ENCODE measurements around the gene RIMS4.

Gene RIMS4

DNA sequence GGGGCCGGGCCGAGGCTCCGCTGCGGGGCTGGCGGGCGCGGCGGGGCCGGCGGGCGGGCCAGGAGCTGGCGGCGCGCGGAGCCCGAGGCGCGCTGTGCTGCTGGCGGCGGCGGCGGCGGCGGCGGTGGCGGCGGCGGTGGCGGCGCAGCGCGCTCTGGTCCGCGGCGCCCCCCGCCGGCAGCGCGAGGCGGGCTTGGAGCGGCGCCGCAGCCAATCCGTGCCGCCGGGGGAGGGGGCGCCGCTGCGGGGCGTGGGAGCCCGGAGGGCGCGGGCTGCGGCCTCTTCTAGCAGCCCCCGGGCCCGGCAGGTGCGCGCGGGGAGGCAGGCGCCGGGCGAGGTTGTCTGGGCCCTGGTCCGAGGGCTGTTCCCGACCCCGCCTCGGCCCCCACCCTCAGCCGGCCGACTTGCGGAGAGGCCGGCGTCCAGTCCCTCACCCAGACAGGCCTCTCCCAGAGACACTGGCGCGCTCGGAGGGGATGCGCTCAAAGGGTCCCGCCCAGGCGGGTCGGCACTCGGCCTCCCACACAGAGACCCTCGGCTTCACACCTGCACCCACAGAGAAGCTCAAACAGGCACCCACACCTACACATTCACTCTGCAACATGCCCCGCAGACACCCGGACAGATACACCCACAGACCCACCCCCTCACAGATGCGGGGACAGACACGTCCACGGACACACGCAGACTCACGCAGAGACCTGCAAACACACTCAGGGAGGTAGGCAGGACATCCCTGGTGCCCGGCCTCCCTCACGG lies at the start of gene RIMS4:
Gene RIMS4 (minus strand): TSS at position 156 of the 759 bp plus-strand sequence. CDS start 275 bp downstream, outside the sequence.
- no peak for FAIRE-seq
- no peak for DNase-seq (ENCODE audit: extremely low spot score, insufficient read length, low read depth)

DNA sequence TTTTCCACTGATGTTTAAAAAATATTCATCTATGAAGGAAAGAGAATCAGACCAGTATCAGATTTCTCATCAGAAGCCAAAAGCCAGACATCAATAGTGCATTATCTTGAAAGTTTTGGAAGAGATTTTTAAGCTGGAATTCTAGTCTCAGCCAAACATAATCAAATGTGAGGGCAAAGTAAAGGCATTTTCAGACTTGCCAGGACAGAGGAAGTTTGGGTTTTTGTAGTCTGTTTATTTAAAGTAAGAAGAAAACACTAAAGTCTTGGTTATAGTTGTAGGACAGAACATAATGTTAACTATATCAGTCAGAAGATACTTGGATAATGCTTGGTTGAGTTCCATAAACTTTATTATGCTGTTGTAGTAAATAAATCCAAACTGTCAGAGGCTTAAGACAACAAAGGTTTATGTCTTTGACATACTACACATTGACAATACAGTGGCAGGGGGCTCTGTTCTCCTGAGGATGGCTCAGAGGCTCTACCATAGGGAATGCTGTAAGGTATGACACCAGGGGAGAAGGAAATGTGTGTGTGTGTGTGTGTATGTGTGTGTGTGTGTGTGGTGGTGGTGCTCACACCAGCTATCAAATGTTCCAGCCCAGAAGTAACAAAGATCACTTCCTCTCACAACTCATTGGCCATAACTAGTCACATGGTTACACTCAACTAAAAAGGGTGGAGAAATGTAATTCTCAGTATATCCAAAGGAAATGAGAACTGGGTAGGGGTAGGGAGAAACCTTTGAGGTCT lies 48.4 kb upstream of the RIMS4 start:
- DNase-seq (ENCODE audit: extremely low spot score, insufficient read length, low read depth) (no peak), FAIRE-seq (no peak)

DNA sequence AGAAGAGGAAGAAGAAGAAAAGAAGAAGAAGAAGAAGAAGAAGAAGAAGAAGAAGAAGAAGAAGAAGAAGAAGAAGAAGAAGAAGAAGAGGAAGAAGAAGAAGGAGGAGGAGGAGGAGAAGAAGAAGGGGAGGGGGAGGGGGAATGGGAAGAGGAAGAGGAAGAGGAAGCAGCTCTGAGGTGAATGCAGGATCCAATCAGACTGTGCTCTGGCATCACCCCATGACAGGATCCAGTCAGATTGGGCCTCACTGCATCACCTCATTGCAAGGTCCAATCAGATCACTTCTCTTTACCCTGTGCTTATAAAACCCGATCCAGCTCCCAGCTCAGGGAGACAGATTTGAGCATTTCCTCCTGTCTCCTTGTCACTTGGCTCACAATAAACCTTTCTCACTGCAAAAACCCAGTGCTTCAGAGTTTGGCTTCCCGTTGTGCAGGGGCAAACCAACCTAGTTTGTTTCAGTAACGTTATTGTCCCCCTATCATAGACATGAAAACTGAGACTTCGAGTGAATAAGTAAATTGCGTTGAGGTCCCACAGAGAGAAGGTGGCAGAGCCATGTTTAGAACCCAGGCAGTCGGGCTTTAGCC lies 46.6 kb upstream of the RIMS4 start:
- no peak for DNase-seq (ENCODE audit: extremely low spot score, insufficient read length, low read depth)
- FAIRE-seq, result no peak

DNA sequence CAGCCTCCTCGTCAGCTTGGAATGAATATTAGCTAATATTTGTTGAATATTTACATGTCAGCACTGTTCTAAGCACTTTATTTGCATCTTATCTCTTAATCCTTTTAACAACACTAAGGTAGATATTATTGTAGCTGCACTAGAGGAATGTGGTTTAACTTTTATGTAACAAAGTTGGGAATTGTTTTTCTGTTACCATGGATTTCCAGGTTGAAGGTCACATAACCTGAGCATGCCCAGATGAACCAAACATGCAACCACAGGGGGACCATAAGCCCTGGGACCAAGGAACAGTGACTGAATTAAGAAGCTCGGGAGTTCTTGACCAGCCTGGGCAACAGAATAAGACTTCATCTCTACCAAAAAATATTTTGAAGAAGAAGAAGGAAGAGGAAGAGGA lies 46.1 kb upstream of the RIMS4 start:
- no peak for FAIRE-seq
- no peak for DNase-seq (ENCODE audit: extremely low spot score, insufficient read length, low read depth)

DNA sequence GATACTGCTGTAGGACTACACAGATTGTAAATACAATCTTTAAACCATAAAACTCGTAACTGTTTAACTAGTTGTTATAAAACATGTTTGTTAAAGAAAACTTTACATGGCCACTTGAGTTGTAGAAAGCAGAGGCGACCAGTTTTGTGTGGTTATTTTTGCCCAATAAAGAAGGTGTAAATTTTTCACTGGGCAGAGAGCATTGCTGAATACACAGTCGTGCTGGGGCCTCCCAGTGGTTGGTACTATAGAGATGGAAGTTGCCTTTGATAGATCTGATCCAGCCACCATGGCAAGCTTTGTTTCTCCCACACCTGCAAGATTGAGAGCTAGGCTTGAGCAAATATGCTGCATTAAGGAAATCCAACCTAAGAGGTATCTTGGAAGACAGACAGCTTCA lies 41.2 kb upstream of the RIMS4 start:
- FAIRE-seq, result no peak
- no peak for DNase-seq (ENCODE audit: extremely low spot score, insufficient read length, low read depth)

DNA sequence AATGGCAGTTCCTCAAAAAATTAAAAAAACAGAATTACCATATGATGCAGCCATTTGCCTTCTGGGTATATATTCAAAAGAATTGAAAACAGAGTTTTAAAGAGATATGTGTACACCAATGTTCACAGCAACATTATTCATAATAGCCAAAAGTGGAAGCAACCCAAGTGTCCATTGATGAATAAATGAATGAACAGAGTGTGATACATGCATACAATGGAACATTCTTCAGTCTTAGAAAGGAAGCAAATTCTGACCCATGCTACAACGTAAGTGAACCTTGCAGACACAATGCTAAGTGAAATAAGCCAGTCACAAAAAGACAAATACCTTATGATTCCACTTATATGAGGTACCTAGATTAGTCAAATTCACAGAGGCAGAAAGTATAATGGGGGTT lies 40.5 kb upstream of the RIMS4 start:
- FAIRE-seq (no peak), DNase-seq (ENCODE audit: extremely low spot score, insufficient read length, low read depth) (no peak)

DNA sequence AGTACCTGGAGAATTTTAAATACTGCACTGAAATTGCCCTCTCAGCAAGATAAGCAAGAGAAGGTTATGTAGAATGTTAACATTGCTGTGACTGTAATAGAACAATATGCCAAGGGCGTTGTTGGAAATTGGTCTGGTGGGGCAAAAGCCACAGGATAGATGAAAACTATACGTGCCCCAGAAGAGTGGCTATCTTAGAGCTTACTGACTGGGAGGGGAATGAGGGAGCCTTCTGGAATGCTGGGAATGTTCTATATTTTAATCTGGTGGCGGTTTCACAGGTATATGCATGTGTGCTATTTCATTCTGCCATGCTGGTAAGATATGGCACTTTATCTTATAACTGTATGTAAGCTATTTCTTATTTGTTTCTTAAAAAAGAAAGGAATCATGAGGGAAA lies 39.9 kb upstream of the RIMS4 start:
- FAIRE-seq (no peak), DNase-seq (ENCODE audit: extremely low spot score, insufficient read length, low read depth) (no peak)

DNA sequence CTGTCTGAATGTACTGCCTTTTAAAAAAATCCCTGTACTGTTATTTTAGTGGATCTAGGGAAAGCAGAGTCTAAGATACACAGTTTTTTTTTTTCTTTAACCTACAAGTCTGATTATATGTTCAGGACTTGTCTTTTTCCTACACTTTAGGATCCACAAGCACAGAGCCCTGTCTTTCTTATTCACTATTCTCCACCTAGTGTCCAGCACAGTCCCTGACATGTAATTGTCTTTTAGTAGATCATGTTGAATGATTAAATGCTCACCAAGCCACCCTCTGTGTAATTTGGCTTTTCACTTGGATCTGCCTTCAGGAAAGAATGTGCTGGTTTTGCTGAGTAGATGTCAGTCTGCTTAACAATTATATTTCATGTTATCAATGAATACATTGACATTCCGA lies 39.4 kb upstream of the RIMS4 start:
- DNase-seq (ENCODE audit: extremely low spot score, insufficient read length, low read depth) (no peak), FAIRE-seq (no peak)

DNA sequence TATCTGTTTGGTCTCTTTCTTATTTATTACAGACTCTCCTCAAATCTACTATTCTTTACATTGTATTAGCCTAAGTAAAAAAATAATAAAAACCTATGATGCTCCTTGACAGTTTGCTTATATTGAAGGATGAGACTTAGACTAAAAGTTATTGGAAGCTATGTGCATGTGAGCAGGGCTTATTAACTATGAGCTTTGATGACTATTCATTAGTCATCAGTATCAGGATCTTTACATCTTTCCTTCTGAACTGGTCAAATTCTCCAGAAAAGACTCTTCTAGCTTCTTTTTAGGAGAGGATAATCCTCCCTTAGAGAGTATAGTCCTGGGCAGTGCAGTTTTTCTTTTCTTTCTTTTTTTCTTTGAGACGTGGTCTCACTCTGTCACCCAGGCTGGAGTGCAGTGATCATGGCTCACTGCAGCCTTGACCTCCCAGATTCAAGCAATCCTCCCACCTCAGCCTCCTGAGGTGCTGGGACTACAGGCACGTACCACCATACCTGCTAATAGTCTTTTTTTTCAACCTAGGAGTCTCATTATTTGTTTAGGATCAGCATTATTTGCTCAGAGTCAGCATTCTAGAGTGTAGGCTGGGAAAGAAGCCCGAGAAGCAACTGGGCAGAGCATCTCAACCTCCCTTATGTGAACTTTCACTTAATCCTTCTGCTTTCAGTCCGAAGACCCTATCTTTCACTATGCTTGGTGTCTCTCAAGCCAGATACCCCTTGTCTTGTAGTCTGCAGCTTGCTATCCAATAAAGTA lies 38.1 kb upstream of the RIMS4 start:
- FAIRE-seq, result no peak
- no peak for DNase-seq (ENCODE audit: extremely low spot score, insufficient read length, low read depth)

DNA sequence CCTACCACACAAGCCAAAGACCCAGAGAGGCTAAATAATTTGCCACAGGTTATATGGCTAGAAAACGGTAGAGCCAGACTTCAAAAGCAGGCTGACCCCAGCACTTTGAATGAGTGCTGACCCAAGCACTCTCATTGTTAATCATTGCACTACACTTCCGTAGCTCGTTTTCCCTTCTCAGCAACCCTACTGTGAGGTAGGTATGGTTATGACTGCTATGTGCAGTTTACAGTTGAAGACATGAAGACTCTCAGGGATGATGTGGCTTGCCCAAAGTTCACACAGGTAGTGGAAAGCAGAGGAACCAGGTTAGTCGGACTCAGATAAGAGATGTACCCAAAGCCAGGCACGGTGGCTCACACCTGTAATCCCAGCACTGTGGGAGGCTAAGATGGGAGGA lies 33.5 kb upstream of the RIMS4 start:
- FAIRE-seq (no peak), DNase-seq (ENCODE audit: extremely low spot score, insufficient read length, low read depth) (no peak)

DNA sequence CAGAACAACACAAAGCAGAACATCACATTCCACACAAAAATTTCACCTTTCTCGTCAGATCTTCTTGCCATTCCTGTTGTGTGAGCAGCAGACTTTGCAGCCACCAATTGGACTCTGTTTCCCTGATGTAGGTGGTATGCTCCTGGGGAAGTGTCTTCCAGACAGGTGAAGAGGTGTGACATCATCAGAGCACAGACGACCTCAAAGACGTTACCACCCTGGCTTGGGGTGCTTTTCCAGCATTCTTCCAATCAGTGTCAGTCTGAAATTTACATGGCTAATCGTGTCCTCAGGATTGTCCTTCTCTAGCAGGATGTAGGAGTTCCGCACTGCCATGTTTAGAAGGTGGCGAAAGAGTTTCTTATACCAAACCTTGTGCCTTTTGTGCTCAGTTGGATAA lies 31.6 kb upstream of the RIMS4 start:
- DNase-seq (ENCODE audit: extremely low spot score, insufficient read length, low read depth), result no peak
- FAIRE-seq, result no peak

DNA sequence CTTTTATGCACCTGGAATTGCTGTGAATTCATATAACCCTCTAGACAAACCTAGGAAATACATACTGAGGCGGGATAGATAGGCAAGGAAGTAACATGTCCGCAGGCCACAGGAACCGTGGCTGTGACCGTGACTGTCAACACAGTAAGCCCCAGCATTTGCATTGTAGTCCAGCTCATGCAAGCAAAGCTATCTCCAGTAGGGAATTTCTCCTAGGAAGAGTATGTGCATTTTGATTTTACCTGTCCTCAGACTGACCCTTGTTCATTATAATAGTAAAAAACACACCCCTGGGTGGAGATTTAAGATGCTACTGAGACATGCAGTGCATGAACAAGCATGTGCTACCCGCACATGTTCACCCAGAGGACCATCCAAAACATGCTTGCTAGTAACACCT lies 30.5 kb upstream of the RIMS4 start:
- DNase-seq (ENCODE audit: extremely low spot score, insufficient read length, low read depth) (no peak), FAIRE-seq (no peak)

DNA sequence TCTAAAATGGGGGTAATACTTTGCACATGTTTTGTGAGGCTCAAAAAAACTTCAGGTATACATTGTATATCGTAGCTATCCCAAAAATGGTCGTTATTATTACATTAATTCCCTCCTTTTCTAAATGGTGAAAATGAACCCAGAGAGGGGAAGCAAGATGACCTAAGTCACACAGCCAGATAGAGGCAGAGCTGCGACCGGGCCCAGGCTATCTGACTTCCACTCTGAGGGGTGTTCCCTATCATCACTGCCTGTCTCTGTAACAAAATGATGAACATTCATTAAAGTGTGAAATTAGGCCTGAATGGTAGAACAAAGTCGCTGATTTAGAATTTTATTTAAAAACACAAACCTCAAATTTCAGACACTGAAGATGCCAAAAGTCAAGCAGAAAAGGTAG lies 29.1 kb upstream of the RIMS4 start:
- no peak for DNase-seq (ENCODE audit: extremely low spot score, insufficient read length, low read depth)
- FAIRE-seq, result no peak

DNA sequence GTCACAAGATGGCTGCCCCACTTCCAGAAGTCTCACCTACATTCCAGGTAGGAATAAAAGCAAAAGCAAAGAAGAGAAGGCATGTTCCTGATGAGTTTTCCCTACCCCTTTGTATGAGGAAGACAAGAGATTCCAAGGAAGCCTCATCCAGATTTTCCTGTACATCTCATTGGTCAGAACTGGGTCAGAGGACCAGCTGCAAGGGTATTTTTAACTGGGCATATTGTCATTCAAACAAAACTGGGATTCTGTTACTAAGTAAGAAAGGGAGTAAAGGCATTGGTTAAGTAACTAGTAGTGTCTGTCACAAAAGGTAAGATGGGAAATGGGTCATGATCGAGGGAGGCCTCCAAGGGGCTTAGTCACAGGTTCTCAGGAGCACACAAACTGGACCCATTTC lies 28.2 kb upstream of the RIMS4 start:
- DNase-seq (ENCODE audit: extremely low spot score, insufficient read length, low read depth), result no peak
- FAIRE-seq, result no peak

DNA sequence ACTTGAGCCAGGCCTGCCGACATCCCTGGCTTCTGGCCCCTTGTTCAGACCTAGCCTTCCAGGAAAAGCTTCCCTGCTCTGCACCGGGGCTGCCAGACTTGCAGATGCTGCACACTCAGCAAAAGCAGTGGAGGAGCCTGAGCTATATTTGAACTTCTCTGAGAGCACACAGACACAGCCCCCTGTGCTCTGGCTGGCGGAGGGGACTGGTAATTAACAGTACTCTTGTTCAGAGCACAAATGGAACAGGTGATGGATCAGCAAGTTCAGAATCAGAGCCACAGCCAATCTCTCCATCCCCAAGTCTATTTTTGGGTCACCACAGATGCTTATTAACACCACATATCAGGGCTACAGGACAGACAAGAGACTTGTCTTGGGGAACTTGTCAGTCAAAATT lies 27.6 kb upstream of the RIMS4 start:
- FAIRE-seq (no peak), DNase-seq (ENCODE audit: extremely low spot score, insufficient read length, low read depth) (no peak)

DNA sequence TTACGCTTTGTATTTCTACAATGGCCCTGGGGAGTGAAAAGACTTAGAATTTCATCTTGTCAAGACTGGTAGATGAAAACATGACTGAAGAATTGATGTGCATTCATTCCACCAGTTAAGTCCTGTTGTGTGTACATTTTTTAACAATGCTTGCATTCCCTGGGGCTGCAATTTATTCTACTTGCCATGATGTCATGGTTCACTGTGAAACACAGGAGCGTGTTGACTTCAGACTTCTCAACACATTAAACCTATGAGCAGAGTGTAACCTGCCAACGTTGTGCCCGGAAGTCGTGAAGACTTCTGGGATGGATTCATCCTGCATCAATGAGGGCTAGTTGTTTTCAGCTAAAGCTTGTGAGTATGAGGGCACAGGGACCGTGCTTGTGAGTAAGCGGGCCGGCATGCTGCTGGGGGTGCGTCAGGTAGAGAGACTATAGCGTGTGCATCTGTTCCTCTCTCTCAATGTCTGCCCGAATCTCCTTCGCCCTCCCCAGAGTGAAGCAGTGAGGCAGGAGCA lies 26.3 kb upstream of the RIMS4 start:
- DNase-seq (ENCODE audit: extremely low spot score, insufficient read length, low read depth) (no peak), FAIRE-seq (no peak)

DNA sequence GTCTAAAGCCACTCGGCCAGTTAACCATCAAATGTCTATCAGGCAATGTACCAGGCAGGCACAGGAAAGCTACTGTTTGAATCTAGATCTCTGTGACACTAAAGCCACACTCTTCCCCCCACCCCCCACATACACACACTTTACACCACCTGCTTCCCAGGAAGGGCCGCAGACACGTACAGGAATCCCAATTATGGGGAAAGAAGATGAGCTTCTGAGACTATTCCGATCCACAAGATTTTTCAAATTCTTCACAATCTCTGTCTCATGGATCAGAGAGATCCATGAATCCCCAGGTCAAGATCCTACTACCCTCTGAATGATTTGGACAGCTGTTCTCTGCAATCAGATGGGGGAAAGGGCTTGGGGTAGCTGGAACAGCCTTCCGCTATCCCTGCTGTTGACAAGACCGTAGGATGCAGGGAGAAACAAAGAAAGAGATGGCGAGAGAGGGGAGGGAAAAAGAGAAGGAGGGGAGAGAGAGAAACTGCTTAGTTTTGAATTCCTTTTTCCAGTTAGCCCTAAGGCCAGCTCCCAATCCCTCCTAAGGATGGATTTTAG lies 25.4 kb upstream of the RIMS4 start:
- DNase-seq (ENCODE audit: extremely low spot score, insufficient read length, low read depth) (no peak), FAIRE-seq (no peak)

DNA sequence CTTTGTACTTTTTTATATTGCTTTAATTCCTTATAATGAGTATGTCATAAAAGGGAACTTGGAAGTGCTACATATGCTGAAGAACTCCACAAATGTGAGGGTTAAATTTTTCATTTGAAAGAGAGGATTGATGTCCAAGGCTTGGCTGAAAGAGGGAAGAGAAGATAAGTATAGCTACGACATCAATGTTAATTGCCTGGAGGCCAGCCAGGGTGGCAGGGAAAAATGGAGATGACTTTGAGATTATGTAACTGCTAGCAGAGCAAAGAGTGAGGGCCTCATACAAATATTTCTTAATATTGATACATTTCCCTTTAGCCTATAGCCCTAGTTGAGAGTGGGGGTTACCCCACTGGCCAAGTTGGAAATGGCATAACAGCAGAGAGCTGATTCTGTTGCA lies 24.8 kb upstream of the RIMS4 start:
- DNase-seq (ENCODE audit: extremely low spot score, insufficient read length, low read depth) (no peak), FAIRE-seq (no peak)

DNA sequence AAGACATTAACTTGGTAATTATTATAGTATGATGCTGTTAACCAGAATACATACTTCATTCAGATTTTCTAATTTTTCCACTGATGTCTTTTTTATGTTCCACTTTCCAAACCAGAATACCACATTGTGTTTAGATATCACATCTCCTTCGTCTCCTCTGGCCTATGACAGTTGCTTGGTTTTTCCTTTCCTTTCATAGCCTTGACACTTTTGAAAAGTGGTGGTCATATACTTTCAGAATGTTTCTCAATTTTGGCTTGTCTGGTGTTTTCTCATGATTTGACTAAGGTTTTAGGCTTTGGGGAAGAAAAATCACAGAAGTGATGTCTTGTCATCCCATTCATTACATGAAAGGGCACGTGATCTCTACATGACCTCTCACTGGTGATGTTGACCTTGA lies 24.3 kb upstream of the RIMS4 start:
- FAIRE-seq, result no peak
- DNase-seq (ENCODE audit: extremely low spot score, insufficient read length, low read depth), result no peak

DNA sequence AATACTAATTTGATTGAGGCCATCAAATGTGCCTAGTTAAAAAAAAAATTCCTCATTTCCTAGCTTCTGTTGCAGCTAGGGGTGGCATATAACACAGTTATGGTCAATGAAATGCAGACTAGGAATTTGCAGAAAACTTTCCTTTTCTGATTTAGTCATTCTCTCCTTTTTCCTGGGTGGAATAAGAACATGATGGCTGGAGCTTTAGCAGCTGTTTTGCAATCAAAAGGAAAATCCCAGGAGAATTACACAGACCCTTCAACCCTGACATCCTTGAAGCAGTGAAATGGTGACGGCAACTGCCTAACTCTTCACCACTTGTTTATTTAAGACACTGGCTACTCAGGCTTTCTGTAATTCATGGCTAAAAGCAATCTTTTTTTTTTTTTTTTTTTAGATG lies 23.1 kb upstream of the RIMS4 start:
- DNase-seq (ENCODE audit: extremely low spot score, insufficient read length, low read depth) (no peak), FAIRE-seq (no peak)

All from GM18507 (cell line).